ENCODE data around the gene KLHL2. TPM values are rescaled to one million over a fixed set of nuclear protein-coding genes. Genes with fewer than 3 reads are reported as not detected.
A peak's percentile ranks its signal among the peaks of the same experiment; 100 is the strongest.

The KLHL2 gene
- total and polyA plus RNA-seq, 2 of the 13 experiments (the other 11 are each of a cell fraction or from before 2014, with no cell fraction given): 9.2 to 17.6 TPM

DNA sequence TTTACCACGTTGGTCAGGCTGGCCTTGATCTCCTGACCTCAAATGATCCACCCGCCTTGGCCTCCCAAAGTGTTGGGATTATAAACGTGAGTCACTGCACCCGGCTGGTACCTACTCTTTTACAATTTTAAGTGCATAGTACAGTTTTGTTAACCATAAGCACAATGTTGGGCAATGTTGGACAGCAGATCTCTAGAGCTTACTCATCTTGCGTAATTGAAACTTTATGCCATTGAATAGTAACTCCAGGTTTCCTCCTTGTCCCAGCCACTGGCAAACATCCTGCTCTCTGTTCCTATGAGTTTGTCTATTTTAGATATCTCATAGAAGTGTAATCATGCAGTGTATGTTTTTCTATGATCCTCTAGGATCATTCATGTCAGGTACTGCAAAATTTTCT lies 162.2 kb downstream of the KLHL2 start (continued):
- TF ChIP-seq BCLAF1 (IDR thresholded peaks at IDR 0.05): no peak
- no peak for TF ChIP-seq SIN3B (IDR thresholded peaks at IDR 0.05; ENCODE audit: low read length)
- TF ChIP-seq ADNP (CRISPR knock-in tag; IDR thresholded peaks at IDR 0.05): no peak
- TF ChIP-seq ZNF430 (CRISPR knock-in tag; IDR thresholded peaks at IDR 0.05): peak; percentile 86; the same call in 1 of the 2 replicates
- peak; percentile 79 for TF ChIP-seq BHLHE40 (IDR thresholded peaks at IDR 0.05; ENCODE audit: low read length)
- TF ChIP-seq ATM (IDR thresholded peaks at IDR 0.05; ENCODE audit: borderline replicate concordance): no peak
- TF ChIP-seq NPAS2 (CRISPR knock-in tag; IDR thresholded peaks at IDR 0.05; ENCODE audit: borderline replicate concordance): no peak
- TF ChIP-seq GTF3A (CRISPR knock-in tag; conservative IDR thresholded peaks at IDR 0.05): no peak
- no peak for TF ChIP-seq ZNF17 (CRISPR knock-in tag; IDR thresholded peaks at IDR 0.05)
- no peak for TF ChIP-seq NKX3-1 (CRISPR knock-in tag; IDR thresholded peaks at IDR 0.05)
- TF ChIP-seq ZBTB8A (CRISPR knock-in tag; IDR thresholded peaks at IDR 0.05; ENCODE audit: borderline replicate concordance, low read depth): no peak
- no peak for TF ChIP-seq MBD4 (IDR thresholded peaks at IDR 0.05; ENCODE audit: borderline replicate concordance, low read length)
- TF ChIP-seq, protein P1, sequence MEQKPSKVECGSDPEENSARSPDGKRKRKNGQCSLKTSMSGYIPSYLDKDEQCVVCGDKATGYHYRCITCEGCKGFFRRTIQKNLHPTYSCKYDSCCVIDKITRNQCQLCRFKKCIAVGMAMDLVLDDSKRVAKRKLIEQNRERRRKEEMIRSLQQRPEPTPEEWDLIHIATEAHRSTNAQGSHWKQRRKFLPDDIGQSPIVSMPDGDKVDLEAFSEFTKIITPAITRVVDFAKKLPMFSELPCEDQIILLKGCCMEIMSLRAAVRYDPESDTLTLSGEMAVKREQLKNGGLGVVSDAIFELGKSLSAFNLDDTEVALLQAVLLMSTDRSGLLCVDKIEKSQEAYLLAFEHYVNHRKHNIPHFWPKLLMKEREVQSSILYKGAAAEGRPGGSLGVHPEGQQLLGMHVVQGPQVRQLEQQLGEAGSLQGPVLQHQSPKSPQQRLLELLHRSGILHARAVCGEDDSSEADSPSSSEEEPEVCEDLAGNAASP (CRISPR knock-in tag; IDR thresholded peaks at IDR 0.05; ENCODE audit: borderline replicate concordance): peak; percentile 92
- peak; percentile 23; the same call in 1 of the 2 replicates for TF ChIP-seq GABPB1 (CRISPR knock-in tag; IDR thresholded peaks at IDR 0.05)
- TF ChIP-seq YY1 (IDR thresholded peaks at IDR 0.05; ENCODE audit: insufficient read depth, insufficient replicate concordance, low read depth, low read length): no peak
- TF ChIP-seq, protein P2, sequence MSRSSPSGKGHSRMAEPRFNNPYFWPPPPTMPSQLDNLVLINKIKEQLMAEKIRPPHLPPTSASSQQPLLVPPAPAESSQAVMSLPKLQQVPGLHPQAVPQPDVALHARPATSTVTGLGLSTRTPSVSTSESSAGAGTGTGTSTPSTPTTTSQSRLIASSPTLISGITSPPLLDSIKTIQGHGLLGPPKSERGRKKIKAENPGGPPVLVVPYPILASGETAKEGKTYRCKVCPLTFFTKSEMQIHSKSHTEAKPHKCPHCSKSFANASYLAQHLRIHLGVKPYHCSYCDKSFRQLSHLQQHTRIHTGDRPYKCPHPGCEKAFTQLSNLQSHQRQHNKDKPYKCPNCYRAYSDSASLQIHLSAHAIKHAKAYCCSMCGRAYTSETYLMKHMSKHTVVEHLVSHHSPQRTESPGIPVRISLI (CRISPR knock-in tag; IDR thresholded peaks at IDR 0.05; ENCODE audit: borderline replicate concordance): peak; percentile 67; the same call in 1 of the 2 replicates
- TF ChIP-seq, protein P3, sequence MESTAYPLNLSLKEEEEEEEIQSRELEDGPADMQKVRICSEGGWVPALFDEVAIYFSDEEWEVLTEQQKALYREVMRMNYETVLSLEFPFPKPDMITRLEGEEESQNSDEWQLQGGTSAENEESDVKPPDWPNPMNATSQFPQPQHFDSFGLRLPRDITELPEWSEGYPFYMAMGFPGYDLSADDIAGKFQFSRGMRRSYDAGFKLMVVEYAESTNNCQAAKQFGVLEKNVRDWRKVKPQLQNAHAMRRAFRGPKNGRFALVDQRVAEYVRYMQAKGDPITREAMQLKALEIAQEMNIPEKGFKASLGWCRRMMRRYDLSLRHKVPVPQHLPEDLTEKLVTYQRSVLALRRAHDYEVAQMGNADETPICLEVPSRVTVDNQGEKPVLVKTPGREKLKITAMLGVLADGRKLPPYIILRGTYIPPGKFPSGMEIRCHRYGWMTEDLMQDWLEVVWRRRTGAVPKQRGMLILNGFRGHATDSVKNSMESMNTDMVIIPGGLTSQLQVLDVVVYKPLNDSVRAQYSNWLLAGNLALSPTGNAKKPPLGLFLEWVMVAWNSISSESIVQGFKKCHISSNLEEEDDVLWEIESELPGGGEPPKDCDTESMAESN (CRISPR knock-in tag; conservative IDR thresholded peaks at IDR 0.05): peak; percentile 51; the same call in 1 of the 2 replicates
- no peak for TF ChIP-seq ZNF256 (CRISPR knock-in tag; conservative IDR thresholded peaks at IDR 0.05)
- no peak for TF ChIP-seq TFDP2 (CRISPR knock-in tag; IDR thresholded peaks at IDR 0.05)
- TF ChIP-seq SUZ12 (IDR thresholded peaks at IDR 0.05; ENCODE audit: low read depth, low read length): no peak
- no peak for TF ChIP-seq PHF20 (CRISPR knock-in tag; IDR thresholded peaks at IDR 0.05)
- TF ChIP-seq ZZZ3 (CRISPR knock-in tag; IDR thresholded peaks at IDR 0.05; ENCODE audit: borderline replicate concordance): no peak
- TF ChIP-seq ZKSCAN8 (CRISPR knock-in tag; IDR thresholded peaks at IDR 0.05; ENCODE audit: borderline replicate concordance): peak; percentile 84; the same call in 1 of the 2 replicates
- peak; percentile 95 for TF ChIP-seq ELF3 (CRISPR knock-in tag; IDR thresholded peaks at IDR 0.05)
